Measurements from ENCODE around the gene TIRAP. TPM values are rescaled to one million over a fixed set of nuclear protein-coding genes. Genes with fewer than 3 reads are reported as not detected.

Gene TIRAP
- total RNA-seq, 1 donor from 2014 or later = 6.0 TPM

GRCh38 chr11:126297004-126297403, 14.1 kb downstream of the TIRAP start:
- H3K27me3 ChIP-seq (ENCODE audit: low read depth) = no peaks in the 10 kb centered on the region
- no peaks in the 10 kb centered on the region for H3K4me1 ChIP-seq
- TF ChIP-seq, protein P1, sequence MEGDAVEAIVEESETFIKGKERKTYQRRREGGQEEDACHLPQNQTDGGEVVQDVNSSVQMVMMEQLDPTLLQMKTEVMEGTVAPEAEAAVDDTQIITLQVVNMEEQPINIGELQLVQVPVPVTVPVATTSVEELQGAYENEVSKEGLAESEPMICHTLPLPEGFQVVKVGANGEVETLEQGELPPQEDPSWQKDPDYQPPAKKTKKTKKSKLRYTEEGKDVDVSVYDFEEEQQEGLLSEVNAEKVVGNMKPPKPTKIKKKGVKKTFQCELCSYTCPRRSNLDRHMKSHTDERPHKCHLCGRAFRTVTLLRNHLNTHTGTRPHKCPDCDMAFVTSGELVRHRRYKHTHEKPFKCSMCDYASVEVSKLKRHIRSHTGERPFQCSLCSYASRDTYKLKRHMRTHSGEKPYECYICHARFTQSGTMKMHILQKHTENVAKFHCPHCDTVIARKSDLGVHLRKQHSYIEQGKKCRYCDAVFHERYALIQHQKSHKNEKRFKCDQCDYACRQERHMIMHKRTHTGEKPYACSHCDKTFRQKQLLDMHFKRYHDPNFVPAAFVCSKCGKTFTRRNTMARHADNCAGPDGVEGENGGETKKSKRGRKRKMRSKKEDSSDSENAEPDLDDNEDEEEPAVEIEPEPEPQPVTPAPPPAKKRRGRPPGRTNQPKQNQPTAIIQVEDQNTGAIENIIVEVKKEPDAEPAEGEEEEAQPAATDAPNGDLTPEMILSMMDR (IDR thresholded peaks at IDR 0.05; ENCODE audit: borderline replicate concordance) = no peak
- no peak overlapping the region for H3K4me3 ChIP-seq
- H3K9me3 ChIP-seq (replicated peaks) = no peaks in the 10 kb centered on the region
- intact Hi-C loops (cut with micrococcal nuclease) = no loop called here
- peaks cover 43% of the 10 kb centered on the region for H3K36me3 ChIP-seq
- H3K27ac ChIP-seq (replicated peaks) = no peak overlapping the region
- DNase-seq = no peak

- H3K4me3 ChIP-seq = peak within 1 kb of the TSS; percentile 80
- peaks cover 6% of the 10 kb centered on the region for H3K36me3 ChIP-seq
- peaks cover 22% of the 10 kb centered on the region for H3K4me1 ChIP-seq
- H3K9me3 ChIP-seq (replicated peaks) = no peaks in the 10 kb centered on the region
- TF ChIP-seq, protein P1 (IDR thresholded peaks at IDR 0.05; ENCODE audit: borderline replicate concordance) = no peak
- H3K27me3 ChIP-seq (ENCODE audit: low read depth) = no peaks in the 10 kb centered on the region
- H3K27ac ChIP-seq (replicated peaks) = peak within 1 kb of the TSS; percentile 94
- DNase-seq = peak; percentile 92
- intact Hi-C loops (cut with micrococcal nuclease) = no loop called here
Measured at GRCh38 chr11:126303623-126304456, 20.9 kb downstream of the TIRAP start, which contains the start of gene DCPS. DCPS (plus strand) TSS chr11:126304060; CDS start chr11:126304081, 21 bp downstream.

- DNase-seq = no peak
- Histone ChIP-seq H3K9me3 (replicated peaks) (no peaks in the 10 kb centered on the region), H3K27me3 (ENCODE audit: low read depth) (no peaks in the 10 kb centered on the region), H3K36me3 (peaks cover 13% of the 10 kb centered on the region), H3K4me1 (peaks cover 22% of the 10 kb centered on the region), H3K27ac (replicated peaks) (peak overlapping the region; percentile 94), H3K4me3 (peak overlapping the region; percentile 80)
- TF ChIP-seq, protein P1 (IDR thresholded peaks at IDR 0.05; ENCODE audit: borderline replicate concordance) = no peak
- intact Hi-C loops (cut with micrococcal nuclease) = no loop called here
Measured at GRCh38 chr11:126304457-126305075, 21.7 kb downstream of the TIRAP start.

DNA sequence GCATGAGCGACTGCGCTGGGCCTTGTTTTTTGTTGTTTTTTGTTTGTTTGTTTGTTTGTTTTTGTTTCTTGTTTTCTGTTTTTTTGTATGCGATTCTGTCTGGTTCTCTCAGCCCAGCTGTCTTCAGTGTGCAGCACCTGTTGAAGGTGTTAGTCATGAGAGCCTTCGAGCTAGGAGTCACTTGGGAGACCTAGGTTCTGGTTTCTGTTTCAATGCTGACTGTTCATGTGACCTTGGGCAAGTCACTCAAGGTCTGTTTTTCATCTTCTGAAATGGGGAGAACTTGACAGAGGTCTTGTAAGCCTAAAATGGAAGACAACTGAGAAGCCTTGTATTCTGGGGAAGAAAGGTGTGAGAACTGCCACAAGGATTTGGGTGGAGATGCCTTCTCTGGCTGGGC, 22.8 kb downstream of the TIRAP start:
- Histone ChIP-seq H3K27ac (replicated peaks) (no peak overlapping the region), H3K4me1 (peaks cover 25% of the 10 kb centered on the region), H3K36me3 (peaks cover 20% of the 10 kb centered on the region), H3K27me3 (ENCODE audit: low read depth) (no peaks in the 10 kb centered on the region), H3K4me3 (no peak overlapping the region), H3K9me3 (replicated peaks) (no peaks in the 10 kb centered on the region)
- TF ChIP-seq, protein P1 (IDR thresholded peaks at IDR 0.05; ENCODE audit: borderline replicate concordance) = no peak
- DNase-seq = no peak
- intact Hi-C loops (cut with micrococcal nuclease) = no loop called here

DNA sequence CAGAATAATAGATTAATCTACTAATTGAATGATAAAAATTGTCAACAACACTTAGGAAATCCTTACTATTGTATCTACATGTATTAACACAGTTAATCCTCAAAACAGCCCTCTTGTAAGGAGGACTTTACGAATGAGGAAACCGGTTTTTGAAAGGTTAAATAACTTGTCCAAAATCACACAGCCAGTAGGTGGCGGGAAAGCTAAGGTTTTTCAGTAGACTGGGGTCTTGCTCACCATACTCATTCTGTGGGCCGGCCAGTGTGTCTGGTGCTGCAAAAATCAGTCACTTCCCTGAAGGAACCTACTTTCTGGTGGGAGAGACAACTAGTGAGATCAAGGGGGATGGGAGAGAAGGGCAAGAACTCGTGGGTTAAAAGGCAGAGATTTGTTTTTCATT, 24.8 kb downstream of the TIRAP start:
- TF ChIP-seq, protein P1 (IDR thresholded peaks at IDR 0.05; ENCODE audit: borderline replicate concordance) = peak; percentile 30
- H3K27ac ChIP-seq (replicated peaks) = no peak overlapping the region
- intact Hi-C loops (cut with micrococcal nuclease) = no loop called here

More for the DNA sequence above, 24.8 kb downstream of the TIRAP start:
- H3K36me3 ChIP-seq = peaks cover 20% of the 10 kb centered on the region
- no peaks in the 10 kb centered on the region for H3K27me3 ChIP-seq (ENCODE audit: low read depth)
- H3K9me3 ChIP-seq (replicated peaks) = no peaks in the 10 kb centered on the region
- peaks cover 30% of the 10 kb centered on the region for H3K4me1 ChIP-seq
- H3K4me3 ChIP-seq = no peak overlapping the region
- DNase-seq = no peak

Measured in left ventricle myocardium inferior (tissue), 1 donor.